ENCODE measurements around the gene FAM83C.

The FAM83C gene

DNA sequence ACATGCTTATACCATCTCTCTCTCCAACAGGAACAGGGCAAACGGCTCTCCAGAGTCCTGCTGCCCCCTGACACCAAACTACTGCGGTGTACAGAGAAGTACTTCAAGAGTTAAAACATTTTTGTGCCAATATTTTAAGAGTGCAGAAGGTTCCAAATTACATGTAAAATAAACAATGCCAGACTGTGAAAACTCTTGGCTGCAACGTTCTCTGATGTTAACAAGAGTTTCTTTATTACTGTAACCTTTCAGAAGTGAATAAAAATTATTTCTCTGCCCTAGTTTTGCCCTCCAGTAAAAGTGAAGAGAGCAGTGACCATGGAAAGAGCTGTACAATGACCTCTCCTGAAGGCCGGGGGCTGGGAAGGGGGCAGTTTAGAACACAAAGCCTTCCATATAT is 41.4 kb upstream of the FAM83C start:
- no peak overlapping the region for H3K4me3 ChIP-seq (ENCODE audit: low read depth, low read length)
- TF ChIP-seq, protein P1, sequence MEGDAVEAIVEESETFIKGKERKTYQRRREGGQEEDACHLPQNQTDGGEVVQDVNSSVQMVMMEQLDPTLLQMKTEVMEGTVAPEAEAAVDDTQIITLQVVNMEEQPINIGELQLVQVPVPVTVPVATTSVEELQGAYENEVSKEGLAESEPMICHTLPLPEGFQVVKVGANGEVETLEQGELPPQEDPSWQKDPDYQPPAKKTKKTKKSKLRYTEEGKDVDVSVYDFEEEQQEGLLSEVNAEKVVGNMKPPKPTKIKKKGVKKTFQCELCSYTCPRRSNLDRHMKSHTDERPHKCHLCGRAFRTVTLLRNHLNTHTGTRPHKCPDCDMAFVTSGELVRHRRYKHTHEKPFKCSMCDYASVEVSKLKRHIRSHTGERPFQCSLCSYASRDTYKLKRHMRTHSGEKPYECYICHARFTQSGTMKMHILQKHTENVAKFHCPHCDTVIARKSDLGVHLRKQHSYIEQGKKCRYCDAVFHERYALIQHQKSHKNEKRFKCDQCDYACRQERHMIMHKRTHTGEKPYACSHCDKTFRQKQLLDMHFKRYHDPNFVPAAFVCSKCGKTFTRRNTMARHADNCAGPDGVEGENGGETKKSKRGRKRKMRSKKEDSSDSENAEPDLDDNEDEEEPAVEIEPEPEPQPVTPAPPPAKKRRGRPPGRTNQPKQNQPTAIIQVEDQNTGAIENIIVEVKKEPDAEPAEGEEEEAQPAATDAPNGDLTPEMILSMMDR (conservative IDR thresholded peaks at IDR 0.05; ENCODE audit: low read depth, low read length), result no peak
- DNase-seq (ENCODE audit: low read depth), result no peak

DNA sequence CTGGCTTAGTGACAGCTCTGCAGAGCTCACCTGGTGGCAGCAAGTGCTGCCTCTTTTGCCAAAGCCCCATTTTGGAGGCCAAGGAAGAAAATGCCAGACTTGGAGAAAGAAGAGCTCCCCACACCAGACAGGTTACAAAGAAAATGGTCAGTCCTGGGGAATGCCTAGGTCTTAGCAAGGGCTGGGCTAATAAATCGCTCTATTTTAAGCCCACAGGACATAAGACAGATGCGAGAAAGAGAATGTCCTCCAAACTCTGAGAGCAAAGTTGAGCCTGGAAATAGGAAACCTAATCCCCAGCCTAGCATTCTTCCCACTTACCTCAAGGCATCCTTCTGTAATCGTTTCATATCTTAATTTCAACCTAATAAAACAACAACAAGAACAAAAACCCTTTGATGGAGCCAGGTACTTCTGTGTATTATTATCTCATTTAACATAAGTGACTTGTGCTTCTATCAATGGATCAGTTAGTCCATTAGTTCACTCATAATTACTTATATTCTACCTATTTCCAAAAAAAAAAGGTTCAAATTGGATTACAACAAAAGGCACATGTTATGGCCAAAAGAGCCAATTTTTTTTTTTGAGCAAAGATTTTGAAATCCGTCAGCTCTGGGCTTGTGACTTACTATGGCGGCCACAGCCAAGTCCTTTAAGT is 40.4 kb upstream of the FAM83C start:
- no peak for DNase-seq (ENCODE audit: low read depth)
- no peak overlapping the region for H3K4me3 ChIP-seq (ENCODE audit: low read depth, low read length)
- TF ChIP-seq, protein P1 (conservative IDR thresholded peaks at IDR 0.05; ENCODE audit: low read depth, low read length), result no peak

DNA sequence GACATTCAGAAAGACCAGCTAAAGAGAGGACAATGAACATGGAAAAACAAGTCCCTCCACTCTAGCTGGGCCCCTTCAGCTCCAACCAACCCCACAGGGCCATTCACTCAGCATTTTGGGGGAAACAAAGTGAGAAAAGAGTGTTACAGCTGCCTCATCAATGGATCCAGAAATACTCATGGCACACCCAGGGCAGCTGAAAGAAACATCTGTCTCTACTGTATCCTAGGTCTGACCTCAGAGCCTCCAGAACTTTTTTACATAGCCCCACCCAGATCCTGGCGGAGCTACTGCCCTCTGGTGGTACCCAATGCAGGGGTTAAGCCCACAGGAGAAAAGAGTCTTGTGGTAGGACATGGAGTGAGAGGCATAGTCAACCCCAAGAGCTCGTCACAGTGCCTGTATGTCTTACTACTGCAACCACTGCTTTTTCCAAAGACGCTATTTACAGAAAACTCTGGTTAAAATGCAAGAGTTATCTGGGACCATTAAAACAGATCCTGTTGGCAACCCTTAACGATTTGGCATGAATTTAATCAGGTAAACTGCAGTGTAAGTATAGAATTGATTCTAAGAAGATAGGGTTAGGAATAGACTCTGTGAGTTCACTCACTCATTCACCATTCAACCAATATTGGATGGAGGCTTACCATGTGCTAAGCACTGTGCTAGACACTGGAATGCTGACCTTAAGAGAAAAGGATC is 37.4 kb upstream of the FAM83C start:
- H3K4me3 ChIP-seq (ENCODE audit: low read depth, low read length), result no peak overlapping the region
- TF ChIP-seq, protein P1 (conservative IDR thresholded peaks at IDR 0.05; ENCODE audit: low read depth, low read length), result peak; percentile 58
- DNase-seq (ENCODE audit: low read depth), result no peak

DNA sequence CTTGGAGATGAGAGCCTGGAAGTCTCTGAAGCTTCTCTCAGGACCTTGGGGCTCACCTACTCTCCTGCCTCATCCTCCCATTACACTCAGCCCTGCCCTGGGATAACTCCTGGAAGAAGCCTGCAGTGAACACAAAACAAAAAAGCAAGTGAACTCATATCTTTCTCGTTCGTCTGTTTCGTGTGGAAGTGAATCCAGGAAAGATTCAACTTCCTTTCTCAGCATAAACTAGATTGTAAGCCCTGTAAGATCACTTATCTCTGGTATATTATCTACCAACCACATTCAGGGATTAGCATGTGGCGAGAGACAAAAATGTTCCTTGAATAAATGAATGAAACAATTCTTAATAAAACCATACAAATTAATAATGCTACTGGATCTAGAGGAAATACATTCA is 36.5 kb upstream of the FAM83C start:
- TF ChIP-seq, protein P1 (conservative IDR thresholded peaks at IDR 0.05; ENCODE audit: low read depth, low read length), result no peak
- DNase-seq (ENCODE audit: low read depth), result no peak
- H3K4me3 ChIP-seq (ENCODE audit: low read depth, low read length), result no peak overlapping the region

DNA sequence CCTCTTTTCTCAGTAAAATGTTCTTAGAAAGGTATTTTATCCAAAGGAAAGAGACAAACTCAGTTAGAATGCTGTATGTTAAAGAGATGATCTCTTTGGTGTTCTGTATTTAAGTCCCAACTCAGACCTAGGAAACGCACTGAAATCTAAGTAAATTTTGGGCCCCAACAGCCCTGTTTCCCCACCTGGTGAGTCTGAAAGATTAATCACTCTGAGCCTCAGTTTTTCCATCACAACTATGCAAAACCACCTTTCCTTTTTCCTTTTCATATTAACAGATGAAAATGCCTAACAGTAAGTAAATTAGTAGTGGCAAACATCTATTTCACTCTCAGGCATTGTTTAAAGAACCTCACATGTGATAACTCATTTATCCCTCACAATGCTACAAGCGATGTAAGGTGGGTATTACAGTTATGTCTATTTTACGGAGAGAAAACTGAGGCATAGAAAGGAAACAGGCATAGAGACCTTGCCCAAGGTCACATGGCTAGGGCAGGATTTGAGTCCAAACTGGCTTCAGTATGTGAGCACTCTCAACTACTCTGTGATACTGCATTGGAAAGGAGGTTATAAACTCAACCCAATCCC is 36.0 kb upstream of the FAM83C start:
- DNase-seq (ENCODE audit: low read depth), result no peak
- TF ChIP-seq, protein P1 (conservative IDR thresholded peaks at IDR 0.05; ENCODE audit: low read depth, low read length), result no peak

DNA sequence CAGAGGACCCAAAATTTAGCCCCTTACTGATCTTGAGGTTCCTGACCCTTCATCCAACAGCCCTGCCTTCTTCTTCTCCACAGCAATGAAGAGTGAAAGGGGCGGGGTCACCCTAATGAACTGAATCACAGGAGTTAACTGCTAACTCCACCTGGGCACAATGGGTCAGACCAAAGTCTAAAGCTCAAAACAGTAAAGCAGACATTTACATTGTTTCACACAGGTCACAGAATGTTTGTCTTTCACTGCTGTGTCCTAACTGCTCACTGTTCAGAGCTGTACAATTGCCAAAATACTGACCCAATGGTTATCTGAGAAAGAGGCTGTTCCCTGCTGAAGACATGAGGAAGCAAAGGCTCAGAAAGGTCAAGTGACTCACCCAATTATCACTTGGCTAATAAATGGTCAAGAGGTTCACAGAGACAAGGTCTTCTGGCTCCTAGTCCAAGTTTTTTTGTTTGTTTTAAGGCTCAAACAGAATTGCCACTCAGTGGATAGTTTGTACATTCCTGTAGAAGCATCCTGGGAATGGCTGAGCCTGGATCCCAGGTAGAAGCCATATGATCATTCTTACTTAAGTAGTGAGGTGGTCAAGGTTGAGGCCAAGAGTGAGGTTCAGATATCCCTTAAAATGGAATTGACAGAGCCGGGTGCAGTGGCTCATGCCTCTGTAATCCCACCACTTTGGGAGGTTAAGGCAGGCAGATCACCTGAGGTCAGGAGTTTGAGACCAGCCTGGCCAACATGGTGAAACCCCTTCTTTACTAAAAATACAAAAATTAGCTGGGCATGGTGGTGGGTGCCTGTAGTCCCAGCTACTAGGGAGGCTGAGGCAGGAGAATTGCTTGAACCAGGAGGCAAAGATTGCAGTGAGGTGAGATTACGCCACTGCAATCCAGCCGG is 35.1 kb upstream of the FAM83C start:
- peak; percentile 51 for DNase-seq (ENCODE audit: low read depth)
- H3K4me3 ChIP-seq (ENCODE audit: low read depth, low read length), result no peak overlapping the region
- TF ChIP-seq, protein P1 (conservative IDR thresholded peaks at IDR 0.05; ENCODE audit: low read depth, low read length), result no peak

More for the DNA sequence above, 36.0 kb upstream of the FAM83C start:
- no peak overlapping the region for H3K4me3 ChIP-seq (ENCODE audit: low read depth, low read length)
